Mucosa of gallbladder (tissue), 1 donor: ENCODE results near the gene TMEM74B. TPM values are rescaled to one million over a fixed set of nuclear protein-coding genes. Genes with fewer than 3 reads are reported as not detected.

ENCODE experiments used
- DNase-seq: peaks from one replicate; pipeline ENCODE4 v3.0.0-alpha.2; 2020; ENCODE audit warnings: low spot score
- total RNA-seq: library from RNA; stranded (reverse); gene quantifications from one replicate; pipeline ENCODE4 v1.2.1, GENCODE V29; 2021
- donor health status: DM: no; HTN: no; CAD: no.

Gene TMEM74B
- total RNA-seq, 1 donor from 2014 or later: 2.0 TPM

- DNase-seq: no peak
These were observed 21.0 kb upstream of the TMEM74B start for GRCh38 chr20:1205802-1206201.

- no peak for DNase-seq
These were observed 19.8 kb upstream of the TMEM74B start for GRCh38 chr20:1204576-1204975.

GRCh38 chr20:1204113-1204512 is 19.3 kb upstream of the TMEM74B start:
- no peak for DNase-seq

- no peak for DNase-seq
These were observed 18.8 kb upstream of the TMEM74B start for GRCh38 chr20:1203630-1204029.

GRCh38 chr20:1202762-1203504 is 18.2 kb upstream of the TMEM74B start, which contains the start of gene C20orf202:
Gene C20orf202, plus strand, starts transcription at chr20:1203454. Its CDS starts 132 bp downstream, at chr20:1203586.
- DNase-seq: no peak

GRCh38 chr20:1199964-1200363 is 15.2 kb upstream of the TMEM74B start:
- no peak for DNase-seq

- DNase-seq: no peak
These were observed 14.6 kb upstream of the TMEM74B start for GRCh38 chr20:1199212-1199873.

- DNase-seq: no peak
These were observed 14.0 kb upstream of the TMEM74B start for GRCh38 chr20:1198751-1199150.

GRCh38 chr20:1197801-1198200 is 13.0 kb upstream of the TMEM74B start:
- DNase-seq: no peak

GRCh38 chr20:1196634-1197033 is 11.9 kb upstream of the TMEM74B start:
- DNase-seq: no peak

- no peak for DNase-seq
These were observed 10.4 kb upstream of the TMEM74B start for GRCh38 chr20:1195226-1195625.

- DNase-seq: no peak
These were observed 6.5 kb upstream of the TMEM74B start for GRCh38 chr20:1191299-1191698.

GRCh38 chr20:1190847-1191246 is 6.1 kb upstream of the TMEM74B start:
- DNase-seq: no peak

- DNase-seq: no peak
These were observed 5.0 kb upstream of the TMEM74B start for GRCh38 chr20:1189827-1190226.

- DNase-seq: no peak
These were observed 3.6 kb upstream of the TMEM74B start for GRCh38 chr20:1188347-1188746.

- no peak for DNase-seq
These were observed 2.9 kb upstream of the TMEM74B start for GRCh38 chr20:1187605-1188171.

- no peak for DNase-seq
These were observed 1.7 kb upstream of the TMEM74B start for GRCh38 chr20:1186367-1186991.

- DNase-seq: no peak
These were observed 1.1 kb upstream of the TMEM74B start for GRCh38 chr20:1185790-1186334.

GRCh38 chr20:1185316-1185741 is 548 bp upstream of the TMEM74B start:
- DNase-seq: no peak

GRCh38 chr20:1184260-1184637 is 532 bp downstream of the TMEM74B start:
- DNase-seq: no peak

- DNase-seq: no peak
These were observed 1.6 kb downstream of the TMEM74B start for GRCh38 chr20:1183153-1183552.

GRCh38 chr20:1182106-1182505 is 2.7 kb downstream of the TMEM74B start:
- no peak for DNase-seq
